GM23338 (cell line): ENCODE data around the gene SAP130. TPM values are rescaled to one million over a fixed set of nuclear protein-coding genes. Genes with fewer than 3 reads are reported as not detected.

ENCODE experiments used
- ATAC-seq: fragments of 200-7000 bp; cut with Tn5 transposase; 3 replicates; pipeline ENCODE4 v1.9.1; 2020
- DNase-seq: peaks from one replicate; pipeline ENCODE4 v3.0.0-alpha.2; 2015; ENCODE audit warnings: low spot score
- H2AFZ ChIP-seq: fragments of 200-600 bp; sonication (generic); 2 replicates; pipeline ENCODE4 v1.8.0; 2016; ENCODE audit warnings: antibody characterized with exemption, mild to moderate bottlenecking, moderate library complexity
- H3F3A ChIP-seq: fragments of 200-600 bp; sonication (generic); replicated peaks from 2 replicates; pipeline ENCODE4 v1.8.0; 2017; ENCODE audit warnings: antibody characterized with exemption, mixed run types, low read depth
- H3K27ac ChIP-seq: fragments of 200-600 bp; sonication (generic); 2 replicates; pipeline ENCODE4 v1.6.1; 2016; ENCODE audit warnings: low read depth
- H3K27me3 ChIP-seq: fragments of 200-600 bp; sonication (generic); 2 replicates; pipeline ENCODE4 v1.8.0; 2016; ENCODE audit warnings: mild to moderate bottlenecking, mixed run types, moderate library complexity; ENCODE audit not compliant: insufficient read depth
- H3K36me3 ChIP-seq: fragments of 200-600 bp; sonication (generic); 2 replicates; pipeline ENCODE4 v1.8.0; 2016; ENCODE audit warnings: mild to moderate bottlenecking; ENCODE audit not compliant: insufficient read depth
- H3K4me1 ChIP-seq: fragments of 200-600 bp; sonication (generic); 2 replicates; pipeline ENCODE4 v1.8.0; 2016; ENCODE audit warnings: mild to moderate bottlenecking, moderate library complexity; ENCODE audit not compliant: insufficient read depth
- H3K4me2 ChIP-seq: fragments of 200-600 bp; sonication (generic); 2 replicates; pipeline ENCODE4 v1.7.1; 2017; ENCODE audit warnings: mixed run types
- H3K4me3 ChIP-seq: fragments of 200-600 bp; sonication (generic); 2 replicates; pipeline ENCODE4 v1.6.1; 2016; ENCODE audit warnings: mixed run types
- H3K79me2 ChIP-seq: fragments of 200-600 bp; sonication (generic); replicated peaks from 2 replicates; pipeline ENCODE4 v1.8.0; 2017; ENCODE audit warnings: mild to moderate bottlenecking; ENCODE audit not compliant: insufficient read depth
- H3K9me2 ChIP-seq: fragments of 200-600 bp; sonication (generic); 2 replicates; pipeline ENCODE4 v1.8.0; 2017; ENCODE audit not compliant: insufficient read depth
- H4K20me1 ChIP-seq: fragments of 200-600 bp; sonication (generic); replicated peaks from 2 replicates; pipeline ENCODE4 v1.8.0; 2017; ENCODE audit warnings: mild to moderate bottlenecking; ENCODE audit not compliant: insufficient read depth
- H3K27ac Mint-ChIP-seq: 2 replicates; pipeline ENCODE4 v1.8.0; 2020; ENCODE audit warnings: inconsistent platforms, mild to moderate bottlenecking, moderate library complexity, mixed read lengths
- H3K27me3 Mint-ChIP-seq: 3 replicates; pipeline ENCODE4 v1.8.0; 2022; ENCODE audit warnings: low read depth, mild to moderate bottlenecking, moderate library complexity, mixed read lengths, inconsistent platforms; ENCODE audit not compliant: insufficient read depth, poor library complexity
- H3K36me3 Mint-ChIP-seq: 3 replicates; pipeline ENCODE4 v1.8.0; 2021; ENCODE audit warnings: low read depth, mild to moderate bottlenecking, inconsistent platforms, moderate library complexity, mixed read lengths
- H3K4me1 Mint-ChIP-seq: 3 replicates; pipeline ENCODE4 v1.8.0; 2020; ENCODE audit warnings: mild to moderate bottlenecking, inconsistent platforms, mixed read lengths
- H3K4me3 Mint-ChIP-seq: 3 replicates; pipeline ENCODE4 v1.8.0; 2021; ENCODE audit warnings: moderate library complexity, mild to moderate bottlenecking, inconsistent platforms, mixed read lengths
- H3K9me3 Mint-ChIP-seq: 3 replicates; pipeline ENCODE4 v1.8.0; 2020; ENCODE audit warnings: moderate library complexity, mild to moderate bottlenecking, inconsistent platforms, mixed read lengths
- CREB1 ChIP-seq: fragments of 250-450 bp; sonication (Bioruptor Pico); IDR thresholded peaks from 2 replicates; pipeline ENCODE4 v1.5.0; 2020; ENCODE audit warnings: low read depth, mild to moderate bottlenecking, moderate library complexity
- CTCF ChIP-seq, 2 experiments: fragments of 200-600 bp in 1 of 2; sonication (generic) in 1 of 2; conservative IDR thresholded peaks; 2 replicates each; pipeline versions ENCODE4 v1.5.1 to v1.6.1; 2016 to 2017; ENCODE audit warnings: antibody characterized with exemption in 2 of 2, low read depth in 2 of 2, mild to moderate bottlenecking in 2 of 2, moderate library complexity in 1 of 2
- ETS1 ChIP-seq: IDR thresholded peaks from 2 replicates; pipeline ENCODE4 v1.6.1; 2016; ENCODE audit warnings: antibody characterized with exemption
- EZH2 ChIP-seq: fragments of 200-600 bp; sonication (generic); IDR thresholded peaks from one replicate; pipeline ENCODE4 v1.8.0; 2017; ENCODE audit warnings: antibody characterized with exemption, mild to moderate bottlenecking, low read depth; ENCODE audit not compliant: unreplicated experiment
- EZH2phosphoT487 ChIP-seq: fragments of 200-600 bp; sonication (generic); IDR thresholded peaks from one replicate; pipeline ENCODE4 v1.8.1; 2018; ENCODE audit warnings: antibody characterized with exemption; ENCODE audit not compliant: unreplicated experiment
- JUNB ChIP-seq: IDR thresholded peaks from one replicate; pipeline ENCODE4 v1.6.1; 2016; ENCODE audit warnings: antibody characterized with exemption; ENCODE audit not compliant: unreplicated experiment
- NANOG ChIP-seq: IDR thresholded peaks from 2 replicates; pipeline ENCODE4 v1.6.1; 2016; ENCODE audit warnings: antibody characterized with exemption, borderline replicate concordance
- POLR2AphosphoS5 ChIP-seq: IDR thresholded peaks from 2 replicates; pipeline ENCODE4 v1.6.1; 2016; ENCODE audit warnings: antibody characterized with exemption, low read depth
- REST ChIP-seq: IDR thresholded peaks from one replicate; pipeline ENCODE4 v1.6.1; 2018; ENCODE audit warnings: antibody characterized with exemption; ENCODE audit not compliant: unreplicated experiment
- STAT1 ChIP-seq: IDR thresholded peaks from one replicate; pipeline ENCODE4 v1.6.1; 2016; ENCODE audit warnings: antibody characterized with exemption; ENCODE audit not compliant: unreplicated experiment
- ZNF114 ChIP-seq: fragments of 250-450 bp; sonication (Bioruptor Pico); IDR thresholded peaks from 2 replicates; pipeline ENCODE4 v1.5.0; 2020; ENCODE audit warnings: mild to moderate bottlenecking, moderate library complexity
- ZNF331 ChIP-seq: fragments of 250-450 bp; sonication (Bioruptor Pico); IDR thresholded peaks from 2 replicates; pipeline ENCODE4 v1.5.0; 2020; ENCODE audit warnings: low read depth, mild to moderate bottlenecking, moderate library complexity
- polyA plus RNA-seq: library from polyadenylated mRNA; unstranded; fragments of >200 nt; fragmentation: Nextera tagmentation; extraction: Ambion mirVana; gene quantifications from 2 replicates; pipeline ENCODE4 v1.2.1, GENCODE V29; 2016
- total RNA-seq: library from RNA; depleted of rRNA; stranded (reverse); fragments of >200 nt; shearing (Covaris generic); gene quantifications from 2 replicates; pipeline ENCODE4 v1.2.3, GENCODE V29; 2014

The SAP130 gene
- total and polyA plus RNA-seq, 2 experiments from 2014 or later = 19.5 to 35.1 TPM

GRCh38 chr2:127951026-127951425, 76.8 kb downstream of the SAP130 start:
- Histone ChIP-seq H3K79me2 (no peaks in the 10 kb centered on the region; the same call in 1 of the 2 replicates), H3K4me2 (no peak overlapping the region), H3K36me3 (peaks cover 34% of the 10 kb centered on the region), H3K4me1 (no peaks in the 10 kb centered on the region), H3K9me2 (no peaks in the 10 kb centered on the region), H3K27ac (no peak overlapping the region), H4K20me1 (peaks cover 5% of the 10 kb centered on the region), H3K27me3 (no peaks in the 10 kb centered on the region), H3K4me3 (no peak overlapping the region), H2AFZ (no peak overlapping the region), H3F3A (no peaks in the 10 kb centered on the region)
- no peak overlapping the region for H3K27ac Mint-ChIP-seq
- no peak overlapping the region for H3K4me3 Mint-ChIP-seq
- no peak for TF ChIP-seq EZH2phosphoT487
- TF ChIP-seq ZNF114 = no peak
- no peak for TF ChIP-seq STAT1
- TF ChIP-seq POLR2AphosphoS5 = no peak
- TF ChIP-seq NANOG = no peak
- no peak for TF ChIP-seq JUNB
- TF ChIP-seq ZNF331 = no peak
- no peak for TF ChIP-seq CTCF (conservative IDR thresholded peaks at IDR 0.05; ENCODE audit: low read depth in 2 of 2)
- no peak for TF ChIP-seq REST
- H3K36me3 Mint-ChIP-seq = peaks cover 49% of the 10 kb centered on the region
- H3K9me3 Mint-ChIP-seq = no peaks in the 10 kb centered on the region
- DNase-seq (no peak), ATAC-seq (no peak)
- no peaks in the 10 kb centered on the region for H3K4me1 Mint-ChIP-seq
- H3K27me3 Mint-ChIP-seq = no peaks in the 10 kb centered on the region

- ATAC-seq (no peak), DNase-seq (no peak)
- Histone ChIP-seq H3K4me2 (no peak overlapping the region), H3K4me1 (no peaks in the 10 kb centered on the region), H4K20me1 (peaks cover 2% of the 10 kb centered on the region), H3F3A (no peaks in the 10 kb centered on the region), H2AFZ (no peak overlapping the region), H3K27me3 (no peaks in the 10 kb centered on the region), H3K27ac (no peak overlapping the region), H3K4me3 (no peak overlapping the region), H3K79me2 (no peaks in the 10 kb centered on the region; the same call in 1 of the 2 replicates), H3K9me2 (no peaks in the 10 kb centered on the region), H3K36me3 (peaks cover 36% of the 10 kb centered on the region)
- Mint-ChIP-seq H3K9me3 (no peaks in the 10 kb centered on the region), H3K4me3 (no peak overlapping the region), H3K36me3 (peaks cover 54% of the 10 kb centered on the region), H3K4me1 (no peaks in the 10 kb centered on the region), H3K27ac (no peak overlapping the region), H3K27me3 (no peaks in the 10 kb centered on the region)
- TF ChIP-seq EZH2 (no peak), REST (no peak), CTCF (conservative IDR thresholded peaks at IDR 0.05; ENCODE audit: low read depth in 2 of 2) (no peak), STAT1 (no peak), CREB1 (CRISPR knock-in tag) (no peak), ZNF331 (no peak), ETS1 (no peak)
These were observed 77.6 kb downstream of the SAP130 start for GRCh38 chr2:127950264-127950663.
